GM18505 (cell line): ENCODE data around the gene VAT1L.

Experiments
- ATAC-seq: cut with Tn5 transposase; IDR thresholded peaks from one replicate; pipeline ENCODE4 v1.9.1; 2021; ENCODE audit not compliant: unreplicated experiment
- POLR2A ChIP-seq: IDR thresholded peaks from 4 replicates; pipeline ENCODE4 v1.6.1; 2011; ENCODE audit warnings: borderline replicate concordance; ENCODE audit not compliant: insufficient read depth, insufficient read length; ENCODE audit errors: extremely low read depth

Gene VAT1L, protein sequence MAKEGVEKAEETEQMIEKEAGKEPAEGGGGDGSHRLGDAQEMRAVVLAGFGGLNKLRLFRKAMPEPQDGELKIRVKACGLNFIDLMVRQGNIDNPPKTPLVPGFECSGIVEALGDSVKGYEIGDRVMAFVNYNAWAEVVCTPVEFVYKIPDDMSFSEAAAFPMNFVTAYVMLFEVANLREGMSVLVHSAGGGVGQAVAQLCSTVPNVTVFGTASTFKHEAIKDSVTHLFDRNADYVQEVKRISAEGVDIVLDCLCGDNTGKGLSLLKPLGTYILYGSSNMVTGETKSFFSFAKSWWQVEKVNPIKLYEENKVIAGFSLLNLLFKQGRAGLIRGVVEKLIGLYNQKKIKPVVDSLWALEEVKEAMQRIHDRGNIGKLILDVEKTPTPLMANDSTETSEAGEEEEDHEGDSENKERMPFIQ

DNA sequence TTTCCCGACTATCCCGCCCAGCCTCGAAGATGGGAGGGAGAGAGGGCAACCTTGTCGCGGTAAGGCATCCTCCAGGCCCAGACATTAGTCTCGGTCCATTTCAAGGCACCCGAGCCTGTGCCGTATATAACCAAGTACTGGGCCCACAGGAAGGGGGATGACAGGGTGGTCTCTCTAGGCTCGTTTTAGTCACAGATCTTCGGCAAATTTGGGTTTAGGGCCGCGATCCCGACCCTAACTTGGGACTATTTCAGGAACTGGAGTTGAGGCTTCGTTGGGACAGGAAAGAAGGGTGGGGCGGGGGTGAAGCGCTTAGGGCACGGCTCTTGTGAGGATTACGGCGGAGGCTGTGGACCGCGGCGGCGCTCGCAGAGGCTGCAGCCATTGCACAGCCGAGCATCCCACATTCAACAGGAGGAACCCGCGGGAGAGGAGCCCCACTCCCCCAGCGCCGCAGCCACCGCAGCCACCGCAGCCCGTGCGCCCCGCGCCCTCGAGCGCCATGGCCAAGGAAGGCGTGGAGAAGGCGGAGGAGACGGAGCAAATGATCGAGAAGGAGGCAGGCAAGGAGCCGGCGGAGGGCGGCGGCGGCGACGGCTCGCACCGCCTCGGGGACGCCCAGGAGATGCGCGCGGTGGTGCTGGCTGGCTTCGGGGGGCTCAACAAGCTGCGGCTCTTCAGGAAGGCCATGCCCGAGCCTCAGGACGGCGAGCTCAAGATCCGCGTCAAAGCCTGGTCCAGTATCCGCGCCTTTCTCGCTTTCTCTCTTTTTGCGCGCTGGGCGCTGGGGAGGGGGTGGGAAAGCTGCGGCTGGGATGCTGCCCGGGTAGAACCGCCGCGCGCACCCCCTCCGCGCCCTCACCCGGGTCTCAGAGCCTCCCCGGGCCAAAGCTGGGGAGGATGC lies at the start of gene VAT1L:
TSS of gene VAT1L (plus strand) at position 384 of the 904 bp plus-strand sequence. CDS start at position 503, 119 bp downstream.
- TF ChIP-seq POLR2A: no peak

DNA sequence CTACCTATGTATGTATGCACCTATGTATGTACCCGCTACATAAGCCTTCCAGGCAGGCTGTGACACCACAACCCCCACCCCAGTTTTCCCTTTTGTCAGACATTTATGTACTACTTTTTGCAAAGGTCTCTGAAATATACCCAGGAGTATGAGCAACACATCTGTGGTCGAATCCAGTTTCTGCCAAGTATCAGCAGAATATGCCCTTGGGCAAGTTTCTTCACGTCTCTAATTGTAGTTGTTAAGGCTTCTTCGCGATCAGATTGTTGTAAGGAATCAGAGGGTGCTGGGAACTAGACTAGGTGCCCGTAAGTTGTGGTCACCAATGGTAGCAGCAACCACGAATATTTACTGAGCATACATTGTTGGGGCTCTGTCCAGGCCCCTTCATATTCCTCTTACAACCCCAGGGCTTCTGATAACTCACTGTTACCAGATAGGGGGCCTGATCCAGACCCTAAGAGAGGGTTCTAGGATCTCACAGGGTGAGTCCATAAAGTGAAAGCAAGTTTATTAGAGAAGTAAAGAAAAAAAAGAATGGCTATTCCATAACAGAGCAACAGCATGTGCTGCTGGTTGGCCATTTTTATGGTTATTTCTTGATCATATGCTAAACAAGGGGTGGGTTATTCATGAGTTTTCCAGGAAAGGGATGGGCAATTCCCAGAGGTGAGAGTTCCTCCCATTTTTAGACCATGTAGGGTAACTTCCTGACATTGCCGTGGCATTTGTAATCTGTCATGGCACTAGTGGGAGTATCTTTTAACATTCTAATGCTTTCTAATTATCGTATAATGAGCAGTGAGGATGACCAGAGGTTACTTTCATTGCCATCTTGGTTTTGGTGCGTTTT lies 49.4 kb upstream of the VAT1L start:
- ATAC-seq: no peak
- no peak for TF ChIP-seq POLR2A

More for the DNA sequence above, at the start of gene VAT1L:
- ATAC-seq: peak; percentile 64

- no peak for TF ChIP-seq POLR2A
- ATAC-seq: no peak
Observed at GRCh38 chr16:77739559-77739892, 48.8 kb upstream of the VAT1L start.

DNA sequence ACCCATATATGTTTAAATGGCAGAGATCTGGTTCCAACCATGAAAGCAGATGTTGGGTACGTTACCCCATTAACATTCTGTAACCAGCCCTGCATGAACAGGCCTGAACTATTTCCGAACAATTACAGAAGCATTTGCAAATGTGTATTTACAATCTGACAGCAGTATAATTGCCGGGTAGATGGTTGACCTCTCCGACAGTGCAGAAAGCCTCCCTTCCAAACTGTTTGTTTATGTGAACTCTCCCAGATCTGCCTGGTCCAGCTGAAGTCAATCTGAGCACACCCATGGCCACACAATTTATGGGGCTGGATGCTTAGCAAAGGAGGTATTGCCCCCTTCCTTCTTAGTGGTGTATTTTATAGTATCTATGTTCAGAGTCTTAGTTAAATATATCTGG lies 44.2 kb upstream of the VAT1L start:
- no peak for ATAC-seq
- no peak for TF ChIP-seq POLR2A

DNA sequence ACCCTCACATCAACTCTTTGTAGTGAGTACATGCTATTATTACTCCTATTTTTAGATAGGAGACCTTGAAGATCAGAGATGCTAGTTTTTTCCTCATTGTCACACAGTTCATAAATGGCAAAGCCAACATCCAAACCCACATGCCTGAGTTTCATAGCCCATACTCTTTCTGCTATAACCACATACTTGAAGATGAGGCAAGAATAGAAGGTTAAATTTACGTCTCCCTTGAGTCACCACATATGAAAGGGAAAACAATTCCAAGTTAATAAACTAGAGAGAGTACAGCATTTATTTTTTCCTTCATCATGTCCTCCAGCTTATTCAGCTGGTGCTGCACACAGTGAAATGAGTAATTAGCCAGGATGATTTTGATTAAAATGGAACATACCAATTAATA lies 42.4 kb upstream of the VAT1L start:
- no peak for TF ChIP-seq POLR2A
- no peak for ATAC-seq

DNA sequence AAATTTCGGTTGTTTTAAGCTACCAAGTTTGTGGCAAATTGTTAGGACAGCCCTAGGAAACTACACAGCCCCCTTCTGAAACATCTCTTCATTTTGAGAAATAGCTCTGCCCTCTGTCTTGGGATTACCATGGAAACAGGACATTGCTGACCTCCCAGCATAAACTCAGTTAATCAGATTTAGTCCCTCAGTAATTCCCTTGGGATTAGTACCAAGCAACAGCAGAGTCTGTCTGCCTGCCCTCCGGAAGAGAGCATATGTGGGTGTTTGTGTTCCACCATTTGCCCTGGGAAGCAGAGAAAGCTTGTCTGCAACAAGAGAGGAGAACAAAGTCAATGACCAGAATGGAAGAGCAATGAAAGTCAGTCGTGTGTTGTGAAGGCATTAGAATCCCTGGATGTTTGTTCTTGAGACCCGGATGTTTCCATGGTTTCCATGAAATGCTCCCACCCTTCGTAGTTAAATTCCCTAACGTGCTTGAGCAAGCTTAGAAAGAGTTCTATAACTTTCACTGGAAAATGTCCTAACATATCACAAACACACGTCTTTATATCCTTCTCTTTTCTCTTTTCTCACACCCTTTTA lies 39.9 kb upstream of the VAT1L start:
- TF ChIP-seq POLR2A: no peak
- no peak for ATAC-seq

DNA sequence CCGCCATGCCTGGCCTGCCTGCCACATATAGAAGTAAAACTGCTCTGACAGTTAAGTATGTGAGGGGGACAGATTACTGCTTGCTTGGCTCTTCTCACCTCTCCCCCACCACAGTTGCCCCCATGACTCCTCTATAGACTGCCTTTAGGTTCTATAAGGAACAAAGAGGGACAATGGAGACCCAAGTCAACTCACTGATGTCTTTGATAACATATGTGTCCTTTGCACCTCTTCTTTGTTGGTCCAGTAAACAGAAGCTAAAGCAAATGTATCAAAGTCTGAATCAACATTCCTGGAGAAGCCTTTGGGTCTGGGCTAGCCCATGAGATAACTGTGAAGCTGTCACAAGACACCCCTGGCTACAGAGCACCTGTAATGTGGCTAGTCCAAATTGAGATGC lies 38.9 kb upstream of the VAT1L start:
- TF ChIP-seq POLR2A: no peak
- no peak for ATAC-seq

GRCh38 chr16:77758046-77758445 lies 30.3 kb upstream of the VAT1L start:
- ATAC-seq: no peak
- no peak for TF ChIP-seq POLR2A

DNA sequence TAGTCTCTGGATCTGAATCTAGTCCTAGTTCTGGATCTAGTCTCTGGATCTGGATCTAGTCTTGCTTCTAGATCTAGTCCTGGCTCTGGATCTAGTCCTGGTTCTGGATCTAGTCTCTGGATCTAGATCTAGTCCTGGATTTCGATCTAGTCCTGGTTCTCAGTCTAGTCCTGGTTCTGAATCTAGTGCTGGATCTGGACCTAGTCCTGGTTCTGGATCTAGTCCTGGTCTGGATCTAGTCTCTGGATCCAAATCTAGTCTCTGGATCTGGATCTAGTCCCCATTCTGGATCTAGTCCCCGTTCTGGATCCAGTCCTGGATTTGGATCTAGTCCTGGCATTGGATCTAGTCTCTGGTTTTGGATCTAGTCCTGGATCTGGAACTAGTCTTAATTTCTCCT lies 29.9 kb upstream of the VAT1L start:
- ATAC-seq: no peak
- TF ChIP-seq POLR2A: no peak

DNA sequence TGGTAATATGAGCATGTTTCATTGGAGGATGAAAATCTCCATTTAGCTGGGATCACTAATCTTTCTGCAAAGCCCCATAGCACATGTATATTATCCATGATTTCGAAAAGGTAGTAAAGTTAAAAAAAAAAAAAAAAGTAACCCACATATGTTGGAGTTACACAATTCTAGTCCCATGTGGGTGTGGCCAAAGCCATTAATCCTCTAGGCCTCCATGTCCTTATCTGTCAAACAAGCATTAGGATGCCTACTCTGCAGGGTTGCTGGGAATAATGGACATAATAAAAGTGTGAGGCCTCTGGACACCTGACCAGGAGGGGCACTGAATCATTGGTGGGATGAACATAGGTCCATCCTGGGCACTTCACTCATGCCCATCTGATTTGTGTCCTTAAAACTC lies 29.2 kb upstream of the VAT1L start:
- ATAC-seq: no peak
- TF ChIP-seq POLR2A: no peak

- no peak for TF ChIP-seq POLR2A
- ATAC-seq: no peak
Observed at GRCh38 chr16:77759821-77760220, 28.5 kb upstream of the VAT1L start.

DNA sequence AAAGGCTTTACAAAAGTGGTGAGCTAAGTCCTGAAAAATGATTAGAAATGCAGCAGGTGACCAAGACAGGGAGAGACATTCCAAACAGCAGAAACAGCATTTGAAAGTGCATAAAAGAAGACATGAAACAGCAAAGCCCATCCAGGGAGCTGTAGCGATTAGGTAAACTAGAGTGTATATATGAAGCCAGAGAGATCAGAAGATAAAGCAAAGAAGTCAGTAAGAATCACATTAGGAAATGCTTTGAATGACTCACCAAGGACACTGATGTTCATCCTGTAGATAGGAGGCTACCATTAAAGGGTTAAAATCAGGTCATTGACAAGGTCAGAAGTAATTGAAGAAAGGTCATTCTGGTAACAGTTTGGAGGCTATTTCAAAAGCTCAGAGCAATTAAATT lies 27.6 kb upstream of the VAT1L start:
- no peak for TF ChIP-seq POLR2A
- ATAC-seq: no peak

DNA sequence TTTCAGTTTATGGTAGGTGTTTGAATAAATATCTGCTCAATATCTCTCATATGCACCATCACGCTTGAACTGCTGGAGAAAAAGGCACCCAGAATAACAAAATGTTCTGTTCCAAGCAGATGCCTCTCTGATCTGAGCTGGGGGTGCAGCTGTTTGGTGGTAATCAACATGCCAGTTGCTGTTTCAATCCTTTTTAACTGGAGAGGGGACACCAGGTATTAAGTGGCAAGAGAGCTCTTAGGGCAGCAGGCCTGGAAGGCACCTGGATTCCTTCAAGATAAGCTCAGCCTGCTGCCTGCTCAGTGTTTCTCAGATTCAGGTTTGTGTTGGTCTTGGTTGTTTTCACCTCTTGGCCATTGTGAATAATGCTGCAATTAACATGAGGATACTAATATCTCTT lies 27.2 kb upstream of the VAT1L start:
- ATAC-seq: no peak
- TF ChIP-seq POLR2A: no peak
